ENCODE results near the gene ACSL5.

- no peak for TF ChIP-seq CTCF (conservative IDR thresholded peaks at IDR 0.05; ENCODE audit: low read depth, low read length)
- TF ChIP-seq EZH2phosphoT487 (IDR thresholded peaks at IDR 0.05; ENCODE audit: borderline replicate concordance, low read length) = no peak
These were observed 27.1 kb upstream of the ACSL5 start for GRCh38 chr10:112346774-112347173.

All from PC-3 (cell line).